H9 (cell line): Measurements from ENCODE around the gene MSI2. TPM values are rescaled to one million over a fixed set of nuclear protein-coding genes. Genes with fewer than 3 reads are reported as not detected.

Experiments used
- DNase-seq: peaks from one replicate; pipeline ENCODE4 v3.0.0-alpha.2; 2017
- H2AFZ ChIP-seq: one replicate; pipeline ENCODE4 v1.6.1; 2013; ENCODE audit warnings: mild to moderate bottlenecking, low read length, control low read depth, moderate library complexity
- H2AK5ac ChIP-seq: 2 replicates; pipeline ENCODE4 v1.6.1; 2013; ENCODE audit warnings: low read length, control low read depth, mixed read lengths; ENCODE audit not compliant: insufficient read length
- H2BK120ac ChIP-seq: one replicate; pipeline ENCODE4 v1.6.1; 2013; ENCODE audit warnings: low read depth, mild to moderate bottlenecking, low read length, control low read depth, inconsistent platforms; ENCODE audit not compliant: poor library complexity, severe bottlenecking
- H2BK12ac ChIP-seq: 2 replicates; pipeline ENCODE4 v1.6.1; 2013; ENCODE audit warnings: low read length, control low read depth, mixed read lengths, low read depth; ENCODE audit not compliant: insufficient read length
- H2BK15ac ChIP-seq: 2 replicates; pipeline ENCODE4 v1.6.1; 2013; ENCODE audit warnings: low read depth, low read length, control low read depth
- H2BK20ac ChIP-seq: one replicate; pipeline ENCODE4 v1.6.1; 2013; ENCODE audit warnings: low read depth, mild to moderate bottlenecking, low read length, control low read depth, inconsistent platforms; ENCODE audit not compliant: poor library complexity, severe bottlenecking
- H2BK5ac ChIP-seq: 2 replicates; pipeline ENCODE4 v1.6.1; 2013; ENCODE audit warnings: low read length, control low read depth, mixed read lengths; ENCODE audit not compliant: insufficient read length
- H3K14ac ChIP-seq: 2 replicates; pipeline ENCODE4 v1.6.1; 2013; ENCODE audit warnings: low read length, control low read depth; ENCODE audit not compliant: insufficient read depth
- H3K18ac ChIP-seq: 2 replicates; pipeline ENCODE4 v1.6.1; 2013; ENCODE audit warnings: low read depth, mild to moderate bottlenecking, mixed read lengths, low read length, control low read depth; ENCODE audit not compliant: insufficient read length
- H3K23ac ChIP-seq: 2 replicates; pipeline ENCODE4 v1.6.1; 2013; ENCODE audit warnings: low read length, control low read depth, mixed read lengths, low read depth; ENCODE audit not compliant: insufficient read length
- H3K23me2 ChIP-seq: 2 replicates; pipeline ENCODE4 v1.6.1; 2013; ENCODE audit warnings: low read depth, mild to moderate bottlenecking, mixed read lengths, low read length, control low read depth; ENCODE audit not compliant: insufficient read length, poor library complexity, severe bottlenecking
- H3K27ac ChIP-seq: 2 replicates; pipeline ENCODE4 v1.5.1; 2013; ENCODE audit warnings: low read length, control low read depth, mixed read lengths, low read depth; ENCODE audit not compliant: insufficient read length
- H3K27me3 ChIP-seq: 2 replicates; pipeline ENCODE4 v1.6.1; 2013; ENCODE audit warnings: low read length, control low read depth, inconsistent platforms; ENCODE audit not compliant: insufficient read depth
- H3K4ac ChIP-seq: 2 replicates; pipeline ENCODE4 v1.6.1; 2013; ENCODE audit warnings: low read depth, mild to moderate bottlenecking, control low read depth, inconsistent platforms, low read length, moderate library complexity
- H3K4me1 ChIP-seq: 2 replicates; pipeline ENCODE4 v1.6.1; 2013; ENCODE audit warnings: low read length, control low read depth, inconsistent platforms; ENCODE audit not compliant: insufficient read depth
- H3K4me2 ChIP-seq: 2 replicates; pipeline ENCODE4 v1.6.1; 2013; ENCODE audit warnings: low read length, control low read depth, mixed read lengths; ENCODE audit not compliant: insufficient read length, insufficient read depth
- H3K56ac ChIP-seq: 2 replicates; pipeline ENCODE4 v1.6.1; 2013; ENCODE audit warnings: low read depth, mild to moderate bottlenecking, mixed read lengths, low read length, control low read depth; ENCODE audit not compliant: insufficient read length
- H3K79me1 ChIP-seq: 2 replicates; pipeline ENCODE4 v1.6.1; 2013; ENCODE audit warnings: low read depth, mild to moderate bottlenecking, moderate library complexity, low read length, control low read depth, inconsistent platforms; ENCODE audit not compliant: insufficient read depth, poor library complexity, severe bottlenecking
- H3K79me2 ChIP-seq: 2 replicates; pipeline ENCODE4 v1.6.1; 2013; ENCODE audit warnings: low read length, control low read depth, inconsistent platforms; ENCODE audit not compliant: insufficient read depth
- H3K9ac ChIP-seq: 2 replicates; pipeline ENCODE4 v1.6.1; 2013; ENCODE audit warnings: low read length, control low read depth, mixed read lengths; ENCODE audit not compliant: insufficient read length; ENCODE audit errors: extremely low read depth
- H3K9me3 ChIP-seq: one replicate; pipeline ENCODE4 v1.6.1; 2013; ENCODE audit warnings: low read depth, low read length, inconsistent platforms; ENCODE audit not compliant: control insufficient read depth
- H3T11ph ChIP-seq: one replicate; pipeline ENCODE4 v1.6.1; 2013; ENCODE audit warnings: mild to moderate bottlenecking, low read length, control low read depth, inconsistent platforms
- H4K20me1 ChIP-seq: one replicate; pipeline ENCODE4 v1.6.1; 2013; ENCODE audit not compliant: control insufficient read depth, insufficient read length, insufficient read depth
- H4K5ac ChIP-seq: 2 replicates; pipeline ENCODE4 v1.6.1; 2013; ENCODE audit warnings: low read depth, mild to moderate bottlenecking, mixed read lengths, low read length, control low read depth; ENCODE audit not compliant: insufficient read length
- H4K8ac ChIP-seq: replicated peaks from 2 replicates; pipeline ENCODE4 v1.6.1; 2013; ENCODE audit warnings: low read length, control low read depth, mixed read lengths, low read depth; ENCODE audit not compliant: insufficient read length
- H4K91ac ChIP-seq: 2 replicates; pipeline ENCODE4 v1.6.1; 2013; ENCODE audit warnings: low read depth, mild to moderate bottlenecking, moderate library complexity, mixed read lengths, low read length, control low read depth; ENCODE audit not compliant: insufficient read length
- H3K27ac Mint-ChIP-seq, 3 experiments: 2 replicates in 2 of 3; 3 replicates in 1 of 3; pipeline ENCODE4 v1.8.0; 2020 to 2021; ENCODE audit warnings: mixed read lengths in 3 of 3, mild to moderate bottlenecking in 1 of 3, moderate library complexity in 1 of 3
- H3K27me3 Mint-ChIP-seq: 2 replicates; pipeline ENCODE4 v1.8.0; 2021; ENCODE audit warnings: low read depth, mild to moderate bottlenecking, moderate library complexity, mixed read lengths
- H3K36me3 Mint-ChIP-seq, 3 experiments: 2 replicates in 2 of 3; 3 replicates in 1 of 3; pipeline ENCODE4 v1.8.0; 2020 to 2021; ENCODE audit warnings: low read depth in 3 of 3, mixed read lengths in 3 of 3; ENCODE audit not compliant: insufficient read depth in 1 of 3
- H3K4me1 Mint-ChIP-seq, 2 experiments: 2 replicates each; pipeline ENCODE4 v1.8.0; 2020; ENCODE audit warnings: mixed read lengths in 2 of 2
- H3K4me3 Mint-ChIP-seq, 2 experiments: 2 replicates in 1 of 2; 3 replicates in 1 of 2; pipeline ENCODE4 v1.8.0; 2020 to 2021; ENCODE audit warnings: mild to moderate bottlenecking in 2 of 2, mixed read lengths in 2 of 2, moderate library complexity in 1 of 2
- H3K9me3 Mint-ChIP-seq, 2 experiments: 2 replicates in 1 of 2; 3 replicates in 1 of 2; pipeline ENCODE4 v1.8.0; 2020; ENCODE audit warnings: mild to moderate bottlenecking in 2 of 2, mixed read lengths in 2 of 2, moderate library complexity in 1 of 2
- CTCF ChIP-seq: fragments of 200-600 bp; sonication (generic); conservative IDR thresholded peaks from 3 replicates; pipeline ENCODE4 v1.8.0; 2021; ENCODE audit warnings: antibody characterized with exemption, mild to moderate bottlenecking
- WGBS: extraction: QIAGEN DNeasy Blood & Tissue Kit; methylation state at CpG from one replicate; pipeline ENCODE4 v1.1.7; 2013; ENCODE audit warnings: missing lambda C conversion rate, low lambda C conversion rate, mixed read lengths; ENCODE audit not compliant: insufficient read length; ENCODE audit errors: extremely low coverage; 5-methylcytosine and 5-hydroxymethylcytosine counted together
- total RNA-seq: library from RNA; stranded (reverse); gene quantifications from 2 replicates; pipeline ENCODE4 v1.2.1, GENCODE V29; 2021

Gene MSI2
- total RNA-seq, 1 experiment from 2014 or later = 98.5 TPM

DNA sequence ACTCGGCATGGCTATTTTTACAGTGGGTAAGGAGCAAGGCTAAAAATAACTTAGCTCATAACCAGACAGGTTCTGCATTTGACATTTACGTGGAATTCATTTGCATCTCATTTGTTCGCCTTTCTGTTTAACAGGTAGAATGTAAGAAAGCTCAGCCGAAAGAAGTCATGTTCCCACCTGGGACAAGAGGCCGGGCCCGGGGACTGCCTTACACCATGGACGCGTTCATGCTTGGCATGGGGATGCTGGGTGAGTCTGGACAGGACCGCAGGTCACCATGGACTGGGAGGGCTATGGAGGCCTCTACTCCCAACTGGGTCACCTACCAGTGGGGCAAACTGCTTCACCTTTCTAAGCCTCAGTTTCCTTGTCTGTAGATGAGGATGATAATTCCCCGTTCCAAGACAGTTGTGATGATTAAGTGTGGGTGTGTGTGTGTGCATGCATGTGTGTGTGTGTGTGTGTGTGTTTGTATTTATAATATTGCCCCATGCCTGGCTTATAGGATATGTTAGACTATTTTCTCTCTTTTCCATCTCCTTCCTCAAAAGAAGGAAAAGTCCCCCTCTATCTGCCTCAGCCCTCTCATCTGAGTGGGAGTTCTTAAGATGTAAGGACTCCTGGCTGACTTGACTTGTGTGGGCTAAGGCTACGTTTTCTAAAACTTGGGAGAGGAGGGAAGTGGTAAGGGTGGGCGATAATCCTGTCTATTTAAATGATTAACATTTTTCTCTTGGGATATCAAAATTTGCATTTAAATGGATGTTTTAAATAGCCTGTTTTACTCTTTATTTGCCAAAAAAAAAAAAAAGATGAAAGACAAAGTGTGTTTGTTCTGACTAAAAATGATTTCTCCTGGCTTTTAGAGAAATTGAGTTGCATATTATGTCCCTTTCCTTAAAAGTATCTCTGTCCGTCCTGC is 359.8 kb downstream of the MSI2 start:
- no peak overlapping the region for H2BK15ac ChIP-seq
- H3K4me3 Mint-ChIP-seq = no peak overlapping the region
- no peak overlapping the region for H3K56ac ChIP-seq
- H3K23me2 ChIP-seq = no peaks in the 10 kb centered on the region
- no peak overlapping the region for H3K23ac ChIP-seq
- no peak overlapping the region for H2BK120ac ChIP-seq
- H2BK20ac ChIP-seq = no peak overlapping the region
- no peak overlapping the region for H2BK12ac ChIP-seq
- H3K9me3 Mint-ChIP-seq = peaks cover 6 to 8% of the 10 kb centered on the region in 2 experiments; a peak in 3 of 5 replicates
- no peak overlapping the region for H3K14ac ChIP-seq
- peaks cover 3% of the 10 kb centered on the region; the same call in 1 of the 2 replicates for H3K4me1 ChIP-seq
- H3K9me3 ChIP-seq = no peaks in the 10 kb centered on the region
- peaks cover 33 to 38% of the 10 kb centered on the region in 2 experiments for H3K4me1 Mint-ChIP-seq
- no peaks in the 10 kb centered on the region for H3K79me2 ChIP-seq
- no peak overlapping the region for H3K18ac ChIP-seq
- no peaks in the 10 kb centered on the region for H3K27me3 ChIP-seq
- H3K4me2 ChIP-seq = no peak overlapping the region
- no peak overlapping the region for H3K27ac Mint-ChIP-seq
- no peak overlapping the region for H2AFZ ChIP-seq
- no peak overlapping the region for H2BK5ac ChIP-seq
- peaks cover 18 to 23% (median 21%) of the 10 kb centered on the region in 3 experiments for H3K36me3 Mint-ChIP-seq
- no peak for TF ChIP-seq CTCF
- no peaks in the 10 kb centered on the region; the same call in 1 of the 2 replicates for H3K27me3 Mint-ChIP-seq
- no CpG with 5 or more reads among the region's 13 CpGs for WGBS
- no peak overlapping the region for H4K91ac ChIP-seq
- H4K20me1 ChIP-seq = no peaks in the 10 kb centered on the region
- no peak overlapping the region for H3K4ac ChIP-seq
- DNase-seq = no peak
- H2AK5ac ChIP-seq = no peak overlapping the region
- H3K79me1 ChIP-seq = no peaks in the 10 kb centered on the region
- no peak overlapping the region for H4K8ac ChIP-seq
- H3K27ac ChIP-seq = no peak overlapping the region
- no peak overlapping the region for H3T11ph ChIP-seq
- no peak overlapping the region for H4K5ac ChIP-seq
- no peak overlapping the region for H3K9ac ChIP-seq
